WTC11 (cell line): Measurements from ENCODE around the gene HTT-AS. TPM values are rescaled to one million over a fixed set of nuclear protein-coding genes. Genes with fewer than 3 reads are reported as not detected.
A peak's percentile ranks its signal among the peaks of the same experiment; 100 is the strongest.

ENCODE experiments used
- ATAC-seq: fragments of 200-7000 bp; cut with Tn5 transposase; 2 replicates; pipeline ENCODE4 v1.10.0; 2021; ENCODE audit warnings: mild to moderate bottlenecking, moderate library complexity
- CTCF ChIA-PET: fragments of 300-600 bp; sonication (Branson Sonifier 250); formaldehyde crosslinking; loops from one replicate; lab custom pipeline; 2021; ENCODE audit warnings: antibody characterized with exemption; lab: Charles Lee
- POLR2A ChIA-PET: fragments of 350-600 bp; sonication (Branson Sonifier 250); formaldehyde crosslinking; loops from one replicate; lab custom pipeline; 2021; ENCODE audit warnings: antibody characterized with exemption; lab: Charles Lee
- DNase-seq: peaks from one replicate; pipeline ENCODE4 v3.0.0; 2021; ENCODE audit warnings: low spot score
- H3K27ac Mint-ChIP-seq: 2 replicates; pipeline ENCODE4 v1.8.0; 2021; ENCODE audit warnings: mixed read lengths
- H3K27me3 Mint-ChIP-seq: 2 replicates; pipeline ENCODE4 v1.8.0; 2021; ENCODE audit warnings: low read depth, mild to moderate bottlenecking, moderate library complexity, mixed read lengths
- H3K36me3 Mint-ChIP-seq: 2 replicates; pipeline ENCODE4 v1.8.0; 2021; ENCODE audit warnings: mixed read lengths
- H3K4me1 Mint-ChIP-seq: 2 replicates; pipeline ENCODE4 v1.8.0; 2022; ENCODE audit warnings: mixed read lengths
- H3K4me3 Mint-ChIP-seq: 2 replicates; pipeline ENCODE4 v1.8.0; 2021; ENCODE audit warnings: mild to moderate bottlenecking, moderate library complexity, mixed read lengths
- H3K9me3 Mint-ChIP-seq: 2 replicates; pipeline ENCODE4 v1.8.0; 2021; ENCODE audit warnings: mixed read lengths
- ATF6 ChIP-seq: sonication (generic); formaldehyde crosslinking; IDR thresholded peaks from 2 replicates; pipeline ENCODE4 v1.8.1; 2023; ENCODE audit warnings: mild to moderate bottlenecking, missing genetic modification reagents
- CBFB ChIP-seq: sonication (generic); formaldehyde crosslinking; IDR thresholded peaks from 2 replicates; pipeline ENCODE4 v1.8.1; 2022; ENCODE audit warnings: mild to moderate bottlenecking, low read depth, missing genetic modification reagents
- CTCF ChIP-seq: fragments of 200-600 bp; IDR thresholded peaks from 2 replicates; pipeline ENCODE4 v1.8.0; 2022; ENCODE audit warnings: antibody characterized with exemption
- E2F4 ChIP-seq: sonication (generic); formaldehyde crosslinking; IDR thresholded peaks from 2 replicates; pipeline ENCODE4 v1.8.1; 2022; ENCODE audit warnings: low read depth, mild to moderate bottlenecking, moderate library complexity, missing genetic modification reagents, borderline replicate concordance
- GABPB1 ChIP-seq: sonication (generic); formaldehyde crosslinking; IDR thresholded peaks from 2 replicates; pipeline ENCODE4 v1.8.1; 2023; ENCODE audit warnings: mild to moderate bottlenecking, missing genetic modification reagents
- OVOL2 ChIP-seq: fragments of 250-450 bp; sonication (Bioruptor Pico); IDR thresholded peaks from 2 replicates; pipeline ENCODE4 v1.9.0; 2021; ENCODE audit warnings: mild to moderate bottlenecking, borderline replicate concordance
- RELA ChIP-seq: sonication (generic); formaldehyde crosslinking; IDR thresholded peaks from 2 replicates; pipeline ENCODE4 v1.8.1; 2022; ENCODE audit warnings: missing genetic modification reagents, mild to moderate bottlenecking, borderline replicate concordance
- TCF7 ChIP-seq: sonication (generic); formaldehyde crosslinking; IDR thresholded peaks from 2 replicates; pipeline ENCODE4 v1.8.0; 2022; ENCODE audit warnings: mild to moderate bottlenecking, low read depth, missing genetic modification reagents, moderate library complexity
- total RNA-seq: library from RNA; stranded (reverse); gene quantifications from 3 replicates; pipeline ENCODE4 v1.2.3, GENCODE V29; 2021
- TF ChIP-seq, protein P1 (sequence below): sonication (generic); formaldehyde crosslinking; IDR thresholded peaks from 2 replicates; pipeline ENCODE4 v1.8.1; 2022; ENCODE audit warnings: missing genetic modification reagents, borderline replicate concordance
- TF ChIP-seq, protein P2 (sequence below): fragments of 250-450 bp; sonication (Bioruptor Pico); IDR thresholded peaks from 2 replicates; pipeline ENCODE4 v1.9.0; 2021; ENCODE audit warnings: moderate library complexity, mild to moderate bottlenecking, inconsistent platforms, borderline replicate concordance

Gene HTT-AS
- total RNA-seq, 1 experiment from 2014 or later = not detected

GRCh38 chr4:3047464-3048286, 26.7 kb downstream of the HTT-AS start:
- peaks cover 5% of the 10 kb centered on the region for H3K27me3 Mint-ChIP-seq
- ATAC-seq = peak; percentile 97
- peaks cover 8% of the 10 kb centered on the region for H3K4me1 Mint-ChIP-seq
- CTCF ChIA-PET = interaction anchor here (0.6 to 1.8 kb wide), 5 partner anchors 14 to 38 kb away, joined by 3 to 4 read pairs (median 3); no protein-coding TSS in a partner anchor
- H3K36me3 Mint-ChIP-seq = no peaks in the 10 kb centered on the region; the same call in 1 of the 2 replicates
- TF ChIP-seq, protein P1, sequence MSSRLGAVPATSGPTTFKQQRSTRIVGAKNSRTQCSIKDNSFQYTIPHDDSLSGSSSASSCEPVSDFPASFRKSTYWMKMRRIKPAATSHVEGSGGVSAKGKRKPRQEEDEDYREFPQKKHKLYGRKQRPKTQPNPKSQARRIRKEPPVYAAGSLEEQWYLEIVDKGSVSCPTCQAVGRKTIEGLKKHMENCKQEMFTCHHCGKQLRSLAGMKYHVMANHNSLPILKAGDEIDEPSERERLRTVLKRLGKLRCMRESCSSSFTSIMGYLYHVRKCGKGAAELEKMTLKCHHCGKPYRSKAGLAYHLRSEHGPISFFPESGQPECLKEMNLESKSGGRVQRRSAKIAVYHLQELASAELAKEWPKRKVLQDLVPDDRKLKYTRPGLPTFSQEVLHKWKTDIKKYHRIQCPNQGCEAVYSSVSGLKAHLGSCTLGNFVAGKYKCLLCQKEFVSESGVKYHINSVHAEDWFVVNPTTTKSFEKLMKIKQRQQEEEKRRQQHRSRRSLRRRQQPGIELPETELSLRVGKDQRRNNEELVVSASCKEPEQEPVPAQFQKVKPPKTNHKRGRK (CRISPR knock-in tag) = no peak
- peak; percentile 51; the same call in 1 of the 2 replicates for TF ChIP-seq CTCF
- H3K27ac Mint-ChIP-seq = no peak overlapping the region
- POLR2A ChIA-PET = no interaction called here
- no peak overlapping the region for H3K4me3 Mint-ChIP-seq
- DNase-seq = peak; percentile 87
- peaks cover 12% of the 10 kb centered on the region for H3K9me3 Mint-ChIP-seq

GRCh38 chr4:3046623-3047022, 27.7 kb downstream of the HTT-AS start:
- H3K27me3 Mint-ChIP-seq = peaks cover 15% of the 10 kb centered on the region
- POLR2A ChIA-PET = no interaction called here
- TF ChIP-seq GABPB1 (CRISPR knock-in tag) (no peak), TCF7 (CRISPR knock-in tag) (no peak), CBFB (CRISPR knock-in tag) (no peak), ATF6 (no peak), RELA (CRISPR knock-in tag) (no peak), OVOL2 (CRISPR knock-in tag) (no peak), E2F4 (no peak)
- H3K4me1 Mint-ChIP-seq = peaks cover 18% of the 10 kb centered on the region
- ATAC-seq (no peak), DNase-seq (no peak)
- H3K27ac Mint-ChIP-seq = no peak overlapping the region
- H3K36me3 Mint-ChIP-seq = no peaks in the 10 kb centered on the region; the same call in 1 of the 2 replicates
- CTCF ChIA-PET = interaction anchor here (0.6 to 1.8 kb wide), 5 partner anchors 13 to 37 kb away, joined by 3 to 4 read pairs (median 3); no protein-coding TSS in a partner anchor
- H3K9me3 Mint-ChIP-seq = peaks cover 3% of the 10 kb centered on the region
- H3K4me3 Mint-ChIP-seq = no peak overlapping the region

DNA sequence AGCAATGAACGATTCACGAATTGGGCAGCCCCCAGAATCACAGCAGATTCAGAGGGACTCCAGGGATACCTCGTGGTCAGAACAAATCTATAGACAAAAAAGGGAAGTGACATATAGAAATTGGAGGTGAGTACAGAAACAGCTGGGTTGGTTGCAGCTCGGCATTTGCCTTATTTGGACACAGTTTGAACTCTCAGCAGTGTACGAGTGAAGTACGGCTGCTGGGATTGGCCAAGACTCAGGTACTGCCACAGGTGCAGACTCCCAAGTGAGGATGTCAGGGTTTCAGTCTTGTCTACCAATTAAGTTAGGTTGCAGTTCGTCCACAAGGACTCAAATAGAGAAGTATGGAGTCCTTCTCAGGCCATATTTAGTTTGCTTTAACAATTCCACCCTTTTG, 28.2 kb downstream of the HTT-AS start:
- Mint-ChIP-seq H3K4me3 (no peak overlapping the region), H3K9me3 (no peaks in the 10 kb centered on the region), H3K27ac (no peak overlapping the region), H3K27me3 (peaks cover 20% of the 10 kb centered on the region), H3K4me1 (peaks cover 18% of the 10 kb centered on the region), H3K36me3 (no peaks in the 10 kb centered on the region)
- CTCF ChIA-PET = interaction anchor here (0.8 to 1.8 kb wide), 2 partner anchors 16 to 37 kb away, joined by 3 to 4 read pairs; no protein-coding TSS in a partner anchor
- TF ChIP-seq, protein P2, sequence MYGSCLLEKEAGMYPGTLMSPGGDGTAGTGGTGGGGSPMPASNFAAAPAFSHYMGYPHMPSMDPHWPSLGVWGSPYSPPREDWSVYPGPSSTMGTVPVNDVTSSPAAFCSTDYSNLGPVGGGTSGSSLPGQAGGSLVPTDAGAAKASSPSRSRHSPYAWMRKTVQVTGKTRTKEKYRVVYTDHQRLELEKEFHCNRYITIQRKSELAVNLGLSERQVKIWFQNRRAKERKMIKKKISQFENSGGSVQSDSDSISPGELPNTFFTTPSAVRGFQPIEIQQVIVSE (CRISPR knock-in tag) = no peak
- no peak for ATAC-seq
- no peak for DNase-seq
- POLR2A ChIA-PET = no interaction called here
